Measurements from ENCODE around the gene DCDC2. TPM values are rescaled to one million over a fixed set of nuclear protein-coding genes. Genes with fewer than 3 reads are reported as not detected.
"Not testable (repeated sequence)": the region's sequence is repeated elsewhere in the genome, so short reads cannot be mapped to it uniquely, and the experiment has no call there.

Gene DCDC2
- polyA plus RNA-seq (ENCODE audit: insufficient read length in 3 of 3): 100 to 1,000 TPM in 2 of 3 donors, 10 to 100 TPM in 1; 96.2 to 138 (median 110) TPM
- long read RNA-seq, donor 1, full-length matches to known transcripts: 16 of 16 reads
- long read RNA-seq, donor 1, partial matches to known transcripts: 0 of 16 reads
- long read RNA-seq, donor 1, other reads (novel, unspliced or antisense): 0 of 16 reads
- long read RNA-seq, donor 2, full-length matches to known transcripts: 34 of 50 reads
- long read RNA-seq, donor 2, partial matches to known transcripts: 16 of 50 reads
- long read RNA-seq, donor 2, other reads (novel, unspliced or antisense): 0 of 50 reads
- long read RNA-seq, donor 3, full-length matches to known transcripts: 18 of 42 reads
- long read RNA-seq, donor 3, partial matches to known transcripts: 24 of 42 reads
- long read RNA-seq, donor 3, other reads (novel, unspliced or antisense): 0 of 42 reads
- long read RNA-seq, donor 4, full-length matches to known transcripts: 16 of 53 reads
- long read RNA-seq, donor 4, partial matches to known transcripts: 37 of 53 reads
- long read RNA-seq, donor 4, other reads (novel, unspliced or antisense): 0 of 53 reads
- long read RNA-seq, donor 5, full-length matches to known transcripts: 9 of 23 reads
- long read RNA-seq, donor 5, partial matches to known transcripts: 14 of 23 reads
- long read RNA-seq, donor 5, other reads (novel, unspliced or antisense): 0 of 23 reads
- long read RNA-seq, donor 6, full-length matches to known transcripts: 28 of 69 reads
- long read RNA-seq, donor 6, partial matches to known transcripts: 41 of 69 reads
- long read RNA-seq, donor 6, other reads (novel, unspliced or antisense): 0 of 69 reads
- long read RNA-seq, donor 7, full-length matches to known transcripts: 21 of 56 reads
- long read RNA-seq, donor 7, partial matches to known transcripts: 35 of 56 reads
- long read RNA-seq, donor 7, other reads (novel, unspliced or antisense): 0 of 56 reads
- long read RNA-seq, donor 8, full-length matches to known transcripts: 1 of 1 reads
- long read RNA-seq, donor 8, partial matches to known transcripts: 0 of 1 reads
- long read RNA-seq, donor 8, other reads (novel, unspliced or antisense): 0 of 1 reads
- long read RNA-seq, donor 9, full-length matches to known transcripts: 19 of 56 reads
- long read RNA-seq, donor 9, partial matches to known transcripts: 37 of 56 reads
- long read RNA-seq, donor 9, other reads (novel, unspliced or antisense): 0 of 56 reads
- long read RNA-seq, donor 10, full-length matches to known transcripts: 10 of 38 reads
- long read RNA-seq, donor 10, partial matches to known transcripts: 28 of 38 reads
- long read RNA-seq, donor 10, other reads (novel, unspliced or antisense): 0 of 38 reads
- long read RNA-seq, donor 11, full-length matches to known transcripts: 20 of 54 reads
- long read RNA-seq, donor 11, partial matches to known transcripts: 34 of 54 reads
- long read RNA-seq, donor 11, other reads (novel, unspliced or antisense): 0 of 54 reads
- long read RNA-seq, donor 12, full-length matches to known transcripts: 46 of 90 reads
- long read RNA-seq, donor 12, partial matches to known transcripts: 44 of 90 reads
- long read RNA-seq, donor 12, other reads (novel, unspliced or antisense): 0 of 90 reads
- long read RNA-seq, donor 13, full-length matches to known transcripts: 9 of 46 reads
- long read RNA-seq, donor 13, partial matches to known transcripts: 37 of 46 reads
- long read RNA-seq, donor 13, other reads (novel, unspliced or antisense): 0 of 46 reads
- long read RNA-seq, donor 14, full-length matches to known transcripts: 19 of 101 reads
- long read RNA-seq, donor 14, partial matches to known transcripts: 82 of 101 reads
- long read RNA-seq, donor 14, other reads (novel, unspliced or antisense): 0 of 101 reads
- long read RNA-seq, donor 15, full-length matches to known transcripts: 8 of 8 reads
- long read RNA-seq, donor 15, partial matches to known transcripts: 0 of 8 reads
- long read RNA-seq, donor 15, other reads (novel, unspliced or antisense): 0 of 8 reads
- long read RNA-seq, donor 16, full-length matches to known transcripts: 31 of 57 reads
- long read RNA-seq, donor 16, partial matches to known transcripts: 26 of 57 reads
- long read RNA-seq, donor 16, other reads (novel, unspliced or antisense): 0 of 57 reads

- DNase-seq: peak; percentile 85
These were observed at the start of gene DCDC2 for GRCh38 chr6:24357336-24358218. DCDC2 (minus strand) TSS chr6:24358059; CDS start chr6:24357750, 309 bp downstream.

- no peak for DNase-seq
These were observed 47.4 kb upstream of the DCDC2 start for GRCh38 chr6:24405262-24405661.

GRCh38 chr6:24403501-24403824 lies 45.6 kb upstream of the DCDC2 start:
- no peak for DNase-seq

GRCh38 chr6:24402697-24403500 lies 45.0 kb upstream of the DCDC2 start, which contains the start of gene MRS2:
MRS2 (plus strand) TSS chr6:24402936; CDS start chr6:24403047, 111 bp downstream.
- peak; percentile 82 for DNase-seq

GRCh38 chr6:24401458-24401857 lies 43.6 kb upstream of the DCDC2 start:
- no peak for DNase-seq

DNA sequence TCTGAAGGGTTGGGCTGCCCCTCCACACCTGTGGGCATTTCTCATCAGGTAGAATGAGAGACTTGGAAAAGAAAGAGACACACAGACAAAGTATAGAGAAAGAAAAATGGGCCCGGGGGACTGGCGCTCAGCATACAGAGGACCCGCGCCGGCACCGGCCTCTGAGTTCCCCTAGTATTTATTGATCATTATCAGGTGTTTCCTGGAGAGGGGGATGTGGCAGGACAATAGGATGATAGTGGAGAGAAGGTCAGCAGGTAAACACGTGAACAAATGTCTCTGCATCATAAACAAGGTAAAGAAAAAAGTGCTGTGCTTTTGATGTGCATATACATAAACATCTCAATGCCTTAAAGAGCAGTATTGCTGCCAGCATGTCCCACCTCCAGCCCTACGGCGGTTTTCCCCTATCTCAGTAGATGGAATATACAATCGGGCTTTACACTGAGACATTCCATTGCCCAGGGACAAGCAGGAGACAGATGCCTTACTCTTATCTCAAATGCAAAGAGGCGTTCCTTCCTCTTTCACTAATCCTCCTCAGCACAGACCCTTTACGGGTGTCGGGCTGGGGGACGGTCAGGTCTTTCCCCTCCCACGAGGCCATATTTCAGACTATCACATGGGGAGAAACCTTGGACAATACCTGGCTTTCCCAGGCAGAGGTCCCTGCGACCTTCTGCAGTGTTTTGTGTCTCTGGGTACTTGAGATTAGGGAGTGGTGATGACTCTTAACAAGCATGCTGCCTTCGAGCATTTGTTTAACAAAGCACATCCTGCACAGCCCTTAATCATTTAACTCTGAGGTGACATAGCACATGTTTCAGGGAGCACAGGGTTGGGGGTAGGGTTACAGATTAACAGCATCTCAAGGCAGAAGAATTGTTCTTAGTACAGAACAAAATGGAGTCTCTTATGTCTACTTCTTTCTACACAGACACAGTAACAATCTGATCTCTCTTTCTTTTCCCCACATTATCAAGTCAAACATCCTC lies 42.5 kb upstream of the DCDC2 start:
- not testable (repeated sequence) for DNase-seq

GRCh38 chr6:24397631-24398030 lies 39.8 kb upstream of the DCDC2 start:
- DNase-seq: no peak

DNA sequence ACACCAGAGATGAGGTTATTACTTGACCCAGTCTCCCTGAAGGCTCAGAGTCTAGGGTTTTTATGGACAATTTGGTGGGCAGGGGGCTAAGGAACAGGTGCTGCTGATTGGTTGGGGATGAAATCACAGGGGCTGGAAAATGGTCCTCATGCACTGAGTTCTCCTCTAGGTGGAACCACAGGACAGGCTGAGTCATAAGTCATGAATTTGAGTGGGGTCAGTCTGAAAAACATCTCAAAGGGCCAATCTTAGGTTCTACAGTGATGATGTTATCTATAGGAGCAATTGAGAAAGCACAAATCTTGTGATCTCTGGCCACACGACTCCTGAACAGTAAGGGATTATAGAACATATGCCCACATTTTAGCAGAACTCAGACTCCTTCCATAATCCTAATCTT lies 39.0 kb upstream of the DCDC2 start:
- DNase-seq: no peak

DNA sequence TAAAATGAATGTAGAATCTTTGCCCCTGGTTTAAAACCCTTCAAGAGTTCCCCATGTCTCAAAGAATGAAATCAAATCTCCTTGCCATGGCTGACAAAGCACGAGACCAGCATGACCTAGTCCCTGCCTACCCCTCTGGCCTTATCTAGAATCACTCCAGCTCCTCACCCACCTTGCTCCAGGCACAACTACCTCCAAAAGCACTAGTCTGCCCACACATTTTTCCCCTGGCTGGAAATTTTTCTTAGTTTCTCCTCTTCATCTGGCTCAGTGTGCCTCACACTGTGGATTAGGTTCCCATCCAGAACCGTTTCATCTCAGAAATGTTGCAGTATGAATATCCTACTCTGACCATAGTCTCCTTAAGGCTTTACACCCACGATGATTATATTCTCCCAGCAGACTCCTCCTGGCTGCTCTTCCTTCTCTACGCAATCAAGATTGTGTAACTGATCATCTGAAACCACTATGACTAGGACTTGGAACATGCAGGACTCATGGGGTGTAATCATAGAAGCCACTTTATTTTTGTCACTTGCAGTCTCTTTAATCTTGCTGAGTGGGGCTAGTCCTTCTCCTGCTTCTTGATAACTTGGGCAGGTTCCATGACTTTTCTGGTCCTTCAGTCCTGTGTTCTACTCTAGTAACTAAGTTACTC lies 37.0 kb upstream of the DCDC2 start:
- no peak for DNase-seq

- no peak for DNase-seq
These were observed 36.4 kb upstream of the DCDC2 start for GRCh38 chr6:24394061-24394779.

GRCh38 chr6:24391756-24392405 lies 34.0 kb upstream of the DCDC2 start:
- no peak for DNase-seq

DNA sequence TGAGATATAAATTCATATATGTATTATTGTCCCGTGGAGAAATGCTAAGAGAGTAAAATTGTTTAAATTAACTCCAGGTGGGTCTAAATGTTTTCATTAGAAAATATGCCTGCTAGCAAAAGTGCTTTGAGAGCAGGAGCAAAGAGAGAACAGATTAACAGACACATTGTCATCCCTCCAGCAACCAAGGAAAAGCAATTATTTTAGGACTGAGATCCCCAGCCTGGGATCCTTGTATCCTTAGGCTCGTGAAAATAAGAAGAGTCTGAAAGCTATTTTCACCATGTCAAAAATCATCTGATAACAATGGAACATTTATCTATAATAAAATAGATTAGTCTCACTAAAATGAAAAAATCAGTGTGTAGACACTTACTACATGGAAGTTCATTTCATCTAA lies 33.3 kb upstream of the DCDC2 start:
- no peak for DNase-seq

- DNase-seq: no peak
These were observed 30.0 kb upstream of the DCDC2 start for GRCh38 chr6:24387818-24388217.

GRCh38 chr6:24385536-24386269 lies 27.8 kb upstream of the DCDC2 start:
- DNase-seq: no peak
